GM18873 (cell line): ENCODE measurements around the gene LAMA3.

Experiments used
- ATAC-seq: cut with Tn5 transposase; IDR thresholded peaks from one replicate; pipeline ENCODE4 v1.9.1; 2021; ENCODE audit warnings: mild to moderate bottlenecking, moderate library complexity, moderate number of reproducible peaks; ENCODE audit not compliant: unreplicated experiment, low FRiP score

LAMA3 gene

DNA sequence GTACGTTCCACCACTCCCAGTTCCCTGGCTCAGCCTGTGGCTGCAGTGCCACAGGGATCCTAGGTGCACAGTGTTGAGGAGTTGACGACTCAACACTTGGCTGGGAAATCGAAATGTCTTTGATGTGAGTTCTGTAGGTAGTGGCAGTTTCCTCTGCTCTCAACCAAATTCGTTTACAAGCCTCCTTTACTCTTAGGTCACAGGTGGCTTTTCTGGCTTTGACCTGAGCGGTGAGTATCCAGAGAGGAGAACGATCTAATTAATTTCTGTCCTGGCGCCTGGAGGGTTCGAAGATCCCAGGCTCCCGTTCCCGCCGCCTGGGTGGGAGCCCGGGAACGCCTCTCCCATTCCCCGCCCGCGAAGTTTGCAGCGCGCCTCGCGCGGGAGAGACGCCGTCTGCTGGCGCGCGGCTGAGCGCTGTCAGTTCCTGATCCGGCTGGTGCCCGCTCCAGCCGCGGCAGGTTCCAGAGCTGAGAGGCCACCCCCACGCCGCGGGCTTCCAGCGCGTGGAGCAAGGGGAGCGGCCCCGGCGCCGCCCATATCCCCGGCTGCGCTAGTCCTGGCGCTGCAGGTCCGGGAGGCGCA, at the start of gene LAMA3:
Gene LAMA3 (plus strand): TSS at position 423 of the 585 bp plus-strand sequence. CDS start 231 bp downstream, outside the sequence.
- no peak for ATAC-seq

DNA sequence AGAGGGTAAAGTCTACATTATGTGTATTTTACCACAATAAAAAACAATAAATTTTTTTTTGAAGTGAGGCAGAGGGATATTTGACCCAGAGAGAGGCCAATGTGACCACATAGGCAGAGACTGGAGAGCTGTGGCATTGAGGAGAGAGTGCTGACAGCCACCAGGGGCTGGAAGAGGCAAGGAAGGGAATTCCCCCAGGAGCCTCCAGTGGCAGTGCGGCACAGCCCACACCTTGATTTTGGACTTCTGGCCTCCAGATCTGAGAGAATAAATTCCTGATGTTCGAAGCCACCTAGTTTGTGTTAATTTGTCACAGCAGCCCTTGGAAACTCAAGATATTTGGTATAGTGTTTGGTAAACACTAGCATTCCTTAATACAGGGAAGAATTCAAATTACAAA, 49.2 kb upstream of the LAMA3 start:
- ATAC-seq: no peak

GRCh38 chr18:23641143-23641720, 48.0 kb upstream of the LAMA3 start:
- ATAC-seq: no peak

DNA sequence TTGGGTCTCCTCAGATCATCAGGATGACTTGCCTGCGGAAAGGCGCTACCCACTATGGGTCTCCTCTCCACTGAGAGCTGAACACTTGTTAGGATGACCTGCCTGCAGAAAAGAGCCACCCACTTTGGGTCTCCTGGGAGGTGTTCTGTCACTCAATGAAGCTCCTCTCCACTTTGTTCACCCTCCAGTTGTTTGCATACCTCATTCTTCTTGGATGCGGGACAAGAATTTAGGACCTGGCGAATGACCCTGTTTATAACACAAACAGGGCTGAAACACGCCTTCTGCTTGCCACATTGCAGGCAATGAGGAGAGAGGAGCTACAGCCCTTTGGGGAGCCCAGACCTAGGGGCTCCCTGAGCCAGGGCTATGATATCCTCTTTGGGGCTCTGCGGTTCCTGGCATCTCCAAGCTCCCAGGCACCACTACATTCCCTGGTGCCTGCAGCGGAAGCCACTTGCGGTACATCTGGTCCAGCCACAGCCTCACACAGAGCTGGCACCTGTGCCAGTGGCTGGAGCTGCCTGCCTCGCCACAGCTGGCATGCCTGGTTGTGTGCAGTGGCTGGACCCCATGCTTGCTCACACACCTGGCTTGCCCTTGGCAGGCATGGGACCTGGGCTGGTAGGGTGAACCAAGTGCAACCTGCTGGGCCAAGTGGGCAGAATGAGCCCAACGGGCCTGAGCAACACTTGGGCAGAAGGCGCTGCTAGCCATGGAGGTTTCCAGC, 47.2 kb upstream of the LAMA3 start:
- no peak for ATAC-seq

DNA sequence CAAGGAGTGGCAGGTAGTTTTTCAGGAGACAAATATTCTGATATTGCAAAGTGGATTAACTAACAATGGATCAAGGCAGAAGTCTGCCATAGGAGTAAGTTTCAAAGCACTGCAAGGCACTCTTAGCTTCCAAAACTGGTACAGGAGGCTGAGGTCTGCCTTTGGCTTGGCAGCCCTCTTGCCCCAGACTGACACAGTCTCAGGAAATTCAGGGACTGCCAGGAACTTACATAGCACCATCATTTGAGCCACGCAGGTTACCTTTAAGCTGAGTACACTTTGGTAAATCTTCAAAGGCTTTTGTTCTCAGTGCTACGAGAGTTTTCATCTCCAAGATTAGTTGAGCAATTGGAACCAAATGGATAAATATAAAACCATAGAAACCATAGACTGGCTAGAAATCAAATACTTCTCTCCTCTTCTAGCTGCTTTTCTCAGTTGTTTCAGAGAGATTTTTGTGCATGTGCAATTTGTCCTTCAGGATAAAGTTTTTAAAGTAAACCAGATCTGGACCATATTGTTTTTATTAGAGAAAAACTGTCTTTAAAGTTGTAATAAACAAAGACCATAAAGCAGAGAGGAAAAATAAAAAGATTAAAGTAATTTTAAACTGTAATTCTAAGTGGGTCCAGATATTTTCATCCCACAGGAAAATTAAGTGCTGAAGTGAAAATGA, 45.3 kb upstream of the LAMA3 start:
- no peak for ATAC-seq

GRCh38 chr18:23645568-23646175, 43.6 kb upstream of the LAMA3 start:
- no peak for ATAC-seq

- ATAC-seq: no peak
Measured at GRCh38 chr18:23646282-23646681, 43.0 kb upstream of the LAMA3 start.

- ATAC-seq: no peak
Measured at GRCh38 chr18:23648456-23648855, 40.8 kb upstream of the LAMA3 start.

DNA sequence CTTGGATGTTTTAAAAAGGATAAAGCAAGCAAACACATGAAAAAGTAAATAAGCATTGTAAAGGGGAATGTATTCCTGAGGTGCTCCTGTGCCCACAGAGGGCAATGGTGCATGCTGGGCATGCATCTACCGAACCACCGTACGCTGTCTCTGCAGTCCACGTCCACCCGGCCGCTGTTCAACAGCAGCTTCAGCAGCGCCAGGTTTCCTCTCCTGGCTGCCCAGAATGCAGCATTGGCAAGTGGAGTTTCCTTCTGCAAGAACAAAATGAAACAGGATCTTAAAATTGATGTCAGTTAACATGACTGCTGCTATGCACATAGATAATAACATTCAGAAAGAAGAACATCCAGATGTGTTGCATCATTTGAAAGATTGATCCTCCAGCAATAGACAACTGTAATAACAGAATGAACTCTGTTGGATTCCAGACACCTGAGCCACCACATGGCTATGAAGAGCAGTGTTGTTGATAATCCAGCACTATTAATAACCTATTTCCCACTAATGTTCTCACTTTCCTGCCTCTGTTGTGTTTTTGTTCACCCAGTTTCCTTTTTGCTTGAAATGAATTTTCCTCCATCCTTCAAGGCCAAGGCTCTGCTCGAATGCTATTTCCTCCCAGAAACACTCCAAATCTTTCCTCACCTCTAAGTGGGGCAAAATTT, 40.2 kb upstream of the LAMA3 start:
- no peak for ATAC-seq

GRCh38 chr18:23650968-23651927, 38.0 kb upstream of the LAMA3 start:
- no peak for ATAC-seq

DNA sequence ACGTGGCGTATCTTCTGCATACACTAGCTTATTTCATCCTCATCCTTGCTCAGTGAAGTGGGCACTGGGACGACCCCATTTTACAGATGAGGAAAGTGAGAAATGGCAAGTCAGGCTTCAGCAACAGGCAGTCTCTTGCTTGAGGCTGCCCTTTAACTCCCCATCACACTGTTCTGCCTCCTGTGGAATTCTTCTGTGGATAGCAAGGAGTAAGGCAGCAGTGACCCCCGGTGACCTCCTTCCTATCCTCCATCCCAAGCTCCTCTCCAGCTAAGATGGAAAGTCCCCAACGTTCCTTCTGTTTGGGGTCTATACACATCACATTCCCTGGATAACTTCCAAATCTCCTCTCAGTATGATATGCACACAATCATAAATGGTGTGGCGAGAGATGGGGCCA, 37.0 kb upstream of the LAMA3 start:
- ATAC-seq: no peak

GRCh38 chr18:23658285-23658684, 31.0 kb upstream of the LAMA3 start:
- ATAC-seq: no peak

DNA sequence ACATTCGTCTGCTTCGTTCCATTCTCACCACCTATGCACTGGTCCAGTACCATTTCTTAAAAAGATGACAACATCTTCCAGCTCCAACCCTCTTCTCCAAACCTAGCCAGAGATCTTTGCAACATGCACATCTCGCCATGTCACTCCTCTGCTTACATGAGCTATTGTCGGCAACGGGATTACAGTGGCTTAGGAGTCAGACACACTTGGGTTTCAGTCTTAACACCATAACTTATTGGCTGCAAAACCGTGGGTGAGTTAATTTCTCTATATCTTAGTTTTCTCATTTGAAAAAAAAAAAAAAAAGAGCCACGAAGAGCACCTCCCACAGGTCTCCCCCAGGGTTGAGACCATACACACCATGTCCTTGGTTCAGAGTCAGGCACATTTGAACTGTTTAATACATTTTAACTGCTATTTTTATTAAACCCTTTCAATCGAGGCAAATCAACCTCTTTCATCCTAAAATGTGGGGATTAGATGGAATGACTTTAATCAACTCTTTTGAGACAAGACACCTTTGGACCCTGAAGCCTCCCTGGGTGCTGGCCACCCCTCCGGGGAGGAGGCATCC, 27.4 kb upstream of the LAMA3 start:
- no peak for ATAC-seq

- no peak for ATAC-seq
Measured at GRCh38 chr18:23662309-23663263, 26.7 kb upstream of the LAMA3 start, which contains the start of gene ANKRD29. Gene ANKRD29, minus strand, starts transcription at chr18:23662911. Its CDS starts 181 bp downstream, at chr18:23662730.

DNA sequence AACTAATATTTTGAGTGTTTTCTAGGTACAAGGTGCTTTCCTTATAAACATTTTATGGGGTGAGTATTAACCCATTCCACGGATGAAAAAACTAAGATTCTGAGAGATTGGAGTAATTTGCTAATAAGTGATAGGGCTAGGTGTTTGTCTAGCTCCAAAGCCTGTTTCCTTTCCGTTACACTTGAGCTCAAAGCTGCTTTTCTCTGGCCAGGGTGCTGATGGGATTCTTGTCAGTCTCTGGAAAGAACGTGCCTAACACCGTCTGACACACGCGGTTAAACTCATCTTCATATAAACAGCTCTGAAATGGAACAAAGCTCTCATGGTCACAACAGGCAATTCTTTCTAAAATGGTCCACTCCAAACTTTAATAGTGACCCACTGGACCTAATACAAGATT, 24.6 kb upstream of the LAMA3 start:
- no peak for ATAC-seq

- ATAC-seq: no peak
Measured at GRCh38 chr18:23667114-23667513, 22.1 kb upstream of the LAMA3 start.

- ATAC-seq: no peak
Measured at GRCh38 chr18:23668731-23669130, 20.5 kb upstream of the LAMA3 start.
